PC-9 (cell line): ENCODE data around the gene TRANK1. TPM values are rescaled to one million over a fixed set of nuclear protein-coding genes. Genes with fewer than 3 reads are reported as not detected.
"Not testable (repeated sequence)": the region's sequence is repeated elsewhere in the genome, so short reads cannot be mapped to it uniquely, and the experiment has no call there.

Experiments
- BruUV-seq: library from RNA; stranded (reverse); fragments of 400-500 nt; replicated peaks from 2 replicates; lab custom pipeline; 2021; lab: Mats Ljungman, UMichigan
- CTCF ChIA-PET: fragments of 300-600 bp; sonication (Branson Sonifier 250); formaldehyde crosslinking; loops from one replicate; lab custom pipeline; 2022; ENCODE audit warnings: antibody characterized with exemption; lab: Charles Lee
- POLR2A ChIA-PET: fragments of 300-600 bp; sonication (Branson Sonifier 250); formaldehyde crosslinking; loops from one replicate; lab custom pipeline; 2022; ENCODE audit warnings: antibody characterized with exemption; ENCODE audit not compliant: unreplicated experiment; lab: Charles Lee
- DNase-seq, 2 experiments: peaks; one replicate each; pipeline versions ENCODE4 v3.0.0 to v3.0.0-alpha.2; 2015 to 2022; ENCODE audit warnings: mixed read lengths in 1 of 2
- H2AFZ ChIP-seq: fragments of 200-600 bp; sonication (generic); 2 replicates; pipeline ENCODE4 v1.8.1; 2017; ENCODE audit warnings: antibody characterized with exemption
- H3F3A ChIP-seq: fragments of 200-600 bp; sonication (generic); 2 replicates; pipeline ENCODE4 v1.8.1; 2017; ENCODE audit warnings: antibody characterized with exemption, mild to moderate bottlenecking, low read depth; ENCODE audit not compliant: insufficient read depth
- H3K27ac ChIP-seq: fragments of 200-600 bp; sonication (generic); 2 replicates; pipeline ENCODE4 v1.6.1; 2016; ENCODE audit warnings: mixed run types
- H3K27me3 ChIP-seq: fragments of 200-600 bp; sonication (generic); 2 replicates; pipeline ENCODE4 v1.6.1; 2016; ENCODE audit warnings: low read depth, mixed run types; ENCODE audit not compliant: insufficient read depth
- H3K36me3 ChIP-seq: fragments of 200-600 bp; sonication (generic); 2 replicates; pipeline ENCODE4 v1.6.1; 2016; ENCODE audit warnings: low read depth, mixed run types
- H3K4me1 ChIP-seq: fragments of 200-600 bp; sonication (generic); replicated peaks from 2 replicates; pipeline ENCODE4 v1.6.1; 2016; ENCODE audit warnings: mixed run types; ENCODE audit not compliant: insufficient read depth
- H3K4me2 ChIP-seq: fragments of 200-600 bp; sonication (generic); 2 replicates; pipeline ENCODE4 v1.6.1; 2017; ENCODE audit warnings: mixed run types
- H3K4me3 ChIP-seq: fragments of 200-600 bp; sonication (generic); 2 replicates; pipeline ENCODE4 v1.6.1; 2016; ENCODE audit warnings: mixed run types
- H3K79me2 ChIP-seq: fragments of 200-600 bp; sonication (generic); 2 replicates; pipeline ENCODE4 v1.6.1; 2017; ENCODE audit warnings: low read depth, mixed run types
- H3K9me2 ChIP-seq: fragments of 200-600 bp; sonication (generic); 2 replicates; pipeline ENCODE4 v1.8.1; 2017; ENCODE audit warnings: mild to moderate bottlenecking; ENCODE audit not compliant: insufficient read depth
- H3K9me3 ChIP-seq: fragments of 200-600 bp; sonication (generic); 2 replicates; pipeline ENCODE4 v1.8.1; 2016; ENCODE audit warnings: low read depth; ENCODE audit not compliant: insufficient read depth
- H4K20me1 ChIP-seq: fragments of 200-600 bp; sonication (generic); 2 replicates; pipeline ENCODE4 v1.8.1; 2017; ENCODE audit not compliant: insufficient read depth
- EZH2 ChIP-seq: fragments of 200-600 bp; sonication (generic); IDR thresholded peaks from 2 replicates; pipeline ENCODE4 v1.8.0; 2017; ENCODE audit warnings: antibody characterized with exemption, low read depth
- intact Hi-C: fragments of 100-400 bp; cut with micrococcal nuclease; formaldehyde crosslinking; loops from one replicate; pipeline ENCODE4 v1.10.0; 2022; ENCODE audit not compliant: unreplicated experiment
- total RNA-seq: library from RNA; stranded (reverse); gene quantifications from 2 replicates; pipeline ENCODE4 v1.2.3, GENCODE V29; 2021
- TF ChIP-seq, protein P1 (sequence below): fragments of 200-600 bp; sonication (generic); conservative IDR thresholded peaks from 2 replicates; pipeline ENCODE4 v1.6.1; 2017; ENCODE audit warnings: mixed run types, antibody characterized with exemption, mild to moderate bottlenecking, moderate library complexity

The TRANK1 gene
- total RNA-seq, 1 experiment from 2014 or later: 12.1 TPM

DNA sequence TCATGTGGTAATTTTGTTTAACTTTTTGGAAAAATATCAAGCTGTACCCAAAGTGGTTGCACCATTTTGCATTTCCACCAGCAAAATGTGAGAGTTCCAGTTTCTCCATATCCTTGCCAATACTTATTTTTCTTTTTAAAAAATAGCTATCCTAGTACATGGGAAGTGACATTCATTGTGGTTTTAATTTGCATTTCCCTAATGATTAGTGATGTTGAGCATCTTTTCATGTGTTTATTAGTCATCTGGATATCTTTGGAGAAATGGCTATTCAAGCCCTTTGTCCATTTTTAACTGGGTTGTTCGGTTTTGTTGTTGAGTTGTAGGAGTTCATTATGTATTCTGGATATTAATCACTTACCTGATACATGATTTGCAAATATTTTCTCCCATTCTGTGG lies 19.5 kb upstream of the TRANK1 start:
- TF ChIP-seq EZH2: no peak
- TF ChIP-seq, protein P1, sequence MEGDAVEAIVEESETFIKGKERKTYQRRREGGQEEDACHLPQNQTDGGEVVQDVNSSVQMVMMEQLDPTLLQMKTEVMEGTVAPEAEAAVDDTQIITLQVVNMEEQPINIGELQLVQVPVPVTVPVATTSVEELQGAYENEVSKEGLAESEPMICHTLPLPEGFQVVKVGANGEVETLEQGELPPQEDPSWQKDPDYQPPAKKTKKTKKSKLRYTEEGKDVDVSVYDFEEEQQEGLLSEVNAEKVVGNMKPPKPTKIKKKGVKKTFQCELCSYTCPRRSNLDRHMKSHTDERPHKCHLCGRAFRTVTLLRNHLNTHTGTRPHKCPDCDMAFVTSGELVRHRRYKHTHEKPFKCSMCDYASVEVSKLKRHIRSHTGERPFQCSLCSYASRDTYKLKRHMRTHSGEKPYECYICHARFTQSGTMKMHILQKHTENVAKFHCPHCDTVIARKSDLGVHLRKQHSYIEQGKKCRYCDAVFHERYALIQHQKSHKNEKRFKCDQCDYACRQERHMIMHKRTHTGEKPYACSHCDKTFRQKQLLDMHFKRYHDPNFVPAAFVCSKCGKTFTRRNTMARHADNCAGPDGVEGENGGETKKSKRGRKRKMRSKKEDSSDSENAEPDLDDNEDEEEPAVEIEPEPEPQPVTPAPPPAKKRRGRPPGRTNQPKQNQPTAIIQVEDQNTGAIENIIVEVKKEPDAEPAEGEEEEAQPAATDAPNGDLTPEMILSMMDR: no peak
- no peak overlapping the region for H2AFZ ChIP-seq
- no peak overlapping the region for H3K27ac ChIP-seq
- H3K27me3 ChIP-seq: no peaks in the 10 kb centered on the region
- no peaks in the 10 kb centered on the region for H4K20me1 ChIP-seq
- H3K36me3 ChIP-seq: no peaks in the 10 kb centered on the region
- no TSS peak for BruUV-seq
- H3F3A ChIP-seq: no peaks in the 10 kb centered on the region
- H3K79me2 ChIP-seq: no peaks in the 10 kb centered on the region
- no peaks in the 10 kb centered on the region for H3K9me3 ChIP-seq
- H3K4me1 ChIP-seq: peaks cover 8% of the 10 kb centered on the region; the same call in 1 of the 2 replicates
- intact Hi-C loops: no loop called here
- H3K9me2 ChIP-seq: no peaks in the 10 kb centered on the region
- H3K4me3 ChIP-seq: no peak overlapping the region
- H3K4me2 ChIP-seq: no peak overlapping the region
- no peak for DNase-seq
- ChIA-PET CTCF (interaction anchor here (0.6 kb wide), 1 partner anchor 173 kb away, joined by 3 read pairs; no protein-coding TSS in a partner anchor), POLR2A (no interaction called here)

DNA sequence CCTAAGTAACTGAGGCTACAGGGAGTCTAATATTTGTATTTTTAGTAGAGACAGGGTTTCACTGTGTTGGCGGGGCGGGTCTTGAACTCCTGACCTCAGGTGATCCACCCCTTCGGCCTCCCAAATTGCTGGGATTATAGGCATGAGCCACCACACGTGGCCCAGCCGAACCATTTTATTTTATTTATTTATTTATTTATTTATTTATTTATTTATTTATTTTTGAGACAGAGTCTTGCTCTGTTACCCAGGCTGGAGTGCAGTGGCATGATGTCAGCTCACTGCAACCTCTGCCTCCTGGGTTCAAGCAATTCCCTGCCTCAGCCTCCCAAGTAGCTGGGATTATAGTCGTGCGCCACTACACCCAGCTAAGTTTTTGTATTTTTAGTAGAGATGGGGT lies 18.2 kb upstream of the TRANK1 start:
- intact Hi-C loops, H3K9me3 ChIP-seq, BruUV-seq, H3K4me1 ChIP-seq, H3K79me2 ChIP-seq, H3K4me2 ChIP-seq, H3K9me2 ChIP-seq, DNase-seq, H3F3A ChIP-seq, H3K4me3 ChIP-seq, H3K27me3 ChIP-seq, POLR2A ChIA-PET, H3K27ac ChIP-seq, H2AFZ ChIP-seq, H3K36me3 ChIP-seq, H4K20me1 ChIP-seq: not testable (repeated sequence)
- CTCF ChIA-PET: interaction anchor here (0.6 kb wide), 1 partner anchor 262 kb away, joined by 3 read pairs; no protein-coding TSS in a partner anchor

DNA sequence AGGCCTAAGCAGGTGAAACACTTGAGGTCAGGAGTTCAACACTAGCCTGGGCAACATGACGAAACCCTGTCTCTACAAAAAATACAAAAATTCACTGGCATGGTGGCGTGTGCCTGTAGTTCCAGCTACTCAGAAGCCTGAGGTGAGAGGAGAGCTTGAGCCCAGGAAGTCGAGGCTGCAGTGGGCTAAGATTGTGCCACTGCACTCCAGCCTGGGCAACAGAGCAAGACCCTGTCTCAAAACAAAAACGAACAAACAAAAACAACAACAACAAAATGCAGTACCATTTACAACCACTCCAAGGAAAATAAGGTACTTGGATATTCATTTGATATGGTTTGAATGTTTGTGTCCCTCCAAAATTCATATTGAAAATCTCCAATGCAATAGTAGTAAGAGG lies 15.6 kb upstream of the TRANK1 start:
- POLR2A ChIA-PET: no interaction called here
- Histone ChIP-seq H3K9me2 (no peaks in the 10 kb centered on the region), H3F3A (no peaks in the 10 kb centered on the region), H3K9me3 (no peaks in the 10 kb centered on the region), H3K4me3 (no peak overlapping the region), H3K4me2 (no peak overlapping the region), H3K36me3 (no peaks in the 10 kb centered on the region), H3K27ac (no peak overlapping the region), H3K4me1 (peaks cover 5% of the 10 kb centered on the region; the same call in 1 of the 2 replicates), H4K20me1 (no peaks in the 10 kb centered on the region), H3K79me2 (no peaks in the 10 kb centered on the region), H2AFZ (no peak overlapping the region), H3K27me3 (no peaks in the 10 kb centered on the region)
- no peak for DNase-seq
- intact Hi-C loops: no loop called here
- CTCF ChIA-PET: no interaction called here
- BruUV-seq: no TSS peak
- TF ChIP-seq EZH2: no peak
- TF ChIP-seq, protein P1: no peak

DNA sequence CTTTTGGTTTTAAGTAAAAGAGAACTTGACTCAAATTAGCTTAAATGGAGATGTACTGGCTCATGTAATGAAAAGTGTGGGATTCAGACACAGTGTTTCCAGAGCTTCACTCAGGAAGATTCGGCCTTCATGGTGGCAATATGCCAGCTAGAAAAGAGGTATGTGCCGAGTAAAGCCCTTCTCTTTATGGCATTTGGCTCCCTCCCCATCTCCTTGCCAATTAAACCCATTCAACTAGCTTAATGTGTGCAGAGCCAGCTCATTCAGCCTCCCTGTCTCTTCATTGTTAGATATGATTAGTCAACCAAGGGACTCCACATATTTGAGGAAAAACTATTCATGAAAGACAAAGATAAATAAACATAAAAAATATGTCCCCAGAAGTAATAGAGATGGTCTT lies 15.0 kb upstream of the TRANK1 start:
- Histone ChIP-seq H3K4me1 (no peaks in the 10 kb centered on the region), H2AFZ (no peak overlapping the region), H3F3A (no peaks in the 10 kb centered on the region), H3K27ac (no peak overlapping the region), H3K4me3 (no peak overlapping the region), H3K4me2 (no peak overlapping the region), H3K9me2 (no peaks in the 10 kb centered on the region), H3K27me3 (no peaks in the 10 kb centered on the region), H3K36me3 (no peaks in the 10 kb centered on the region), H3K9me3 (no peaks in the 10 kb centered on the region), H3K79me2 (no peaks in the 10 kb centered on the region), H4K20me1 (no peaks in the 10 kb centered on the region)
- intact Hi-C loops: loop anchor here (2.0 to 10.0 kb wide), 4 partner anchors 55 to 995 kb away; no protein-coding TSS in a partner anchor
- CTCF ChIA-PET: interaction anchor here (0.6 kb wide), 2 partner anchors 191 to 980 kb away, joined by 5 read pairs; no protein-coding TSS in a partner anchor
- BruUV-seq: no TSS peak
- POLR2A ChIA-PET: interaction anchor here (0.6 to 0.7 kb wide), 2 partner anchors 178 to 528 kb away, joined by 5 to 7 read pairs; no protein-coding TSS in a partner anchor
- no peak for DNase-seq
- TF ChIP-seq EZH2: no peak
- TF ChIP-seq, protein P1: no peak
